Anterior cingulate cortex (tissue), 58 donors: ENCODE measurements around the gene RETREG3.
A peak's percentile ranks its signal among the peaks of the same experiment; 100 is the strongest.
"Not testable (repeated sequence)": the region's sequence is repeated elsewhere in the genome, so short reads cannot be mapped to it uniquely, and the experiment has no call there.

Source experiments
- DNase-seq, 58 donors: peaks; one replicate each; lab custom pipeline; 2025; lab: John Stamatoyannopoulos, UW

The RETREG3 gene

DNA sequence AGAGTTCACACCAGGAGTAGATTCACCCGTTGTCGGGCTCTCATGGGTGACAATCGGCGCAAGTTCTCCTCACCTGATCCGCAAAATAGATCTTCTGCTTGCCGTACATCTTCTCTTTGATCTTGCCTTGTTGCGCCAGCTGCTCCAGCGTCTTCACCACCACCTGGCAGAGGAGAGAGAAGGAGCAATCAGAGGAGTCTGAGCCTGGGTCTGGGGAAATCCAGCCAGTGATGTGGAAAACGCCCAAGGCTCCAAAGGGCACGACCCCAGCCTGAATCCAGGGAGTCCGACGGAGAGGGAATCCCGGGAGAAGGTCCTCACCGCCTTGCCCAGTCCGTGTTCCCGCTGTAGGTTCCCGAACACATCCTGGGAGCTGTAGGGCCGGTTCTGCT lies 32.0 kb downstream of the RETREG3 start:
- no peak for DNase-seq

DNA sequence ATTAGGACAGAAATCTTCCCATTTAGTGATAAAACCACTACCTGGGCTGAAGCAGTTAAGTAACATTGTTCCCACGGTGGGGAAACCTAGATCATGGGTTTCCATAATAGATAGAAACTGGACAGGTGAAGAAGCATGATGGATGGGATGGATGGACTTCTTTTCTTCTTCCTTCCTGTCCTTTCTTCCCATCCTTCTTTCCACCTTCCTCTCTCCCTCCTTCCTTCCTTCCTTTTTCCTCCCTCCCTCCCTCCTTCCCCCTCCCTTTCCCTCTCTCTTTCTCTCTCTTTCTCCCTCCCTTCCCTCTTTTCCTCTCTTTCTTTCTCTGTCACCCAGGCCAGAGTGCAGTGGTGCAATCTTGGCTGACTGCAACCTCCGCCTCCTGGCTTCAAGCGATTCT lies 34.7 kb downstream of the RETREG3 start:
- DNase-seq = no peak

DNA sequence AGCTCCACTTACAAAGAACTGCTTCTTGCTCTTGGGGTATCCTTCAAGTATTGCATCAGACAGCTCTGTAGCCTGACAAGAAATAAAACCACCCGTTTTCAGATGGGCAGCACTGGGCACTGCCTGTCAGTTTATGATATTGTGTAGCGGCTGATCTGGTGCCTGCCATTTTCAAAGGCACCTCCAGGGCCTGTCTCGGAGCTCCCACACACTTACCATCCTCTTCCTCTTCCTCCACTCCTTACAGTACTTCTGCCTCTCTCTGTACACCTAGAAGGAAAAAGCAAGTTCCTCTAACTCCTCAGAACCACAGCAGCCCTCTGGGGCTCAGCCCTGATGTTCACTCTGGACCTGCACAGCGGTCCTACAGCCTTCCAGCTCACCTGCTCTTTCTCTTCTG lies 36.1 kb downstream of the RETREG3 start:
- DNase-seq = no peak

DNA sequence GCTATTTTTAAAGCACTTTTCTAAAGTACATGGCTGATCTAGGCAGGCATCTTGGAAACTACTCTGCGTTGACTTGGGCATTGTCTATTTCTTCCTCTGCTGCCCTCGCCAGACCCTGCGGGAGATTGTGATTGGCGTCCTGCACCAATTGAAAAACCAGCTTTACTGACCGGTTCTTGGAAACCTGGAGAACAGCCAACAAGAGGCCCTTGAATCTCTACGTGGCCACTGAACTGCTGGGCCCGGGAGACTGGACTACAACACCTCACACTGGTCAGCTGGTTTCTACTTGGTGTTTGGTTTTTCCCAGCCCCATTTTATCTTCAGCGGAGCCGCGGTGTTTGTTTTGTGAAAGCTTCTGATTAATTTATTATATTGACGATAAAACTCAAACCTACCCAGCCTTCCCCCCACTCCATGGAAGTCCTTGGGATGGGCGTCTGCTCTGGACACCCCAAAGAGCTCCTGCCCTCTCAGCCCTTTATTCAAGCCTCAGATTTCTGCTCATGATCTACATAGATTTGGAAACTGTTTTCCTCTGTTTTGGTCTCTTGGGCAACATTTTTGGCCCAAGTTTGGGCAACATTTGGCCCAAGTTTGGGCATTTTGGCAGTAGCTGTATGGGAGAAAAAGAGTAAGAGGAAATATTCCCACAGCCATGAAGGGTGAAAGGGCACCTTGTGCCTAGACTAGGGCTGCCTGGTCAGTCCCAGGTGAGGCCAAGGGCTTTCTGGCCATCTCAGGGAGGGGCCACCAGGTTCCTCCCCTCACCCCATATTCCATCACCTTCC lies 37.5 kb downstream of the RETREG3 start:
- DNase-seq = no peak

DNA sequence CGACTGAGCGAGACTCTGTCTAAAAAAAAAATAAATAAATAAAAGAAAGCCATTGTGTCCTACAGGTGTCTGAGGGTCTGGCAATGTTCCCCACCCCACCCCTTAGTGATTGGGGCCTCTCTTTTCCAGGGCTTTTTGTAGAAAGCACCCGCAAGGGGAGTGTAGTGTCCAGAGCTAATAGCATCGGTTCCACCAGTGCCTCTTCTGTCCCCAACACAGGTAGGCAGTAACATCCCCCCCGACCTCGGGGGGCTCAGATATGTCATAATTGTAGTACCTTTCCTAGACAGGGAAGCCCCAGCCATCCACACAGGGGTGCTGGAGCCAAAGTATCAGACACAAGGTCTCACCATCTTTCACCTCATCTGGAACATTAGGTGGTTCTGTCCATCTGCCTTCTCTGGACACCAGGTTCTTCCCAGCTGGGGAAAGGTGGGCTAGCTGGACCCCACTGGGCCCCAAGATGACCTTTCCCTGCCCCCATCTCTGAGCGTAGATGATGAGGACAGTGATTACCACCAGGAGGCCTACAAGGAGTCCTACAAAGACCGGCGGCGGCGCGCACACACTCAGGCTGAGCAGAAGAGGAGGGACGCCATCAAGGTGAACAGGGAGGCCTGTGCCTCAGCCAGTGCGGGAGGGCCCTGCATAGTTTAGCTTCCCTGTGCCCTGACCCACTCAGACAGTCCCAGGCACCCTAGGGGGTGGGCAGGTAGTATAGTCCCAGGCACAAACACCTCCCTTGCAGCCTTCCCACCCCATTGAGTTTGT lies 40.6 kb downstream of the RETREG3 start:
- no peak for DNase-seq

DNA sequence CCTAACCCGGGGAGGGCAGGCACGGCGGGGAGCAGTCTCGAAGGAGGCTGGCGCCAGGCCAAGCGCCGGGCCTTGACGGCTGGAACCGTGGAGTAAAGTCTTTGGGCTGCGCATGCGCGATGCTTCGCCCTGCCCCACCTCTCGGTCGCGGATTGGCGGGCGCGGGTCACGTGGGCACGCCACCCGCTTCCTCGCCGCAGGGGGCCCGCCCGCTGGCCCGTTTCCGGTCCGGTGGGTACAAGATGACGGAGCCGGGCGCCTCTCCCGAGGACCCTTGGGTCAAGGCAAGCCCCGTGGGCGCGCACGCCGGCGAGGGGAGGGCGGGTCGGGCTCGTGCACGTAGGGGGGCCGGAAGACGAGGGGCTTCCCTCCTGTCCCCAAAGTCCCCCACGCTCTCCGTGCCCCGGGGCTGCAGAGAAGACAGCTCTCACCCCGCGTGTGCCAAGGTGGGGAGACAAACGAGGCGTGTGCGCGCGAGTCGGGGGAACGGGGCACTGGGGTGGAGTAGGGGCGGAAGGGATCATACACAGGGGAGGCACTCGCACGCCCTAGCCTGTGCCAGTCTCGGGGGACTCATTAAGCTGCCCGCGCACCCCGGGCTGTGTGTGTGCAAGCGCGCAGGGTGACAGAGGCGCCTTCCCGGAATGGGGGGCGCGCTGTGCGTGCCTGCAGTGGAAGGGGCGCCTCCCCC lies 42.1 kb downstream of the RETREG3 start, which contains the start of gene MLX:
TSS of gene MLX (plus strand) at position 218 of the 691 bp plus-strand sequence. CDS start at position 243, 25 bp downstream.
- peak; percentile 40 to 97 (median 88) for DNase-seq

DNA sequence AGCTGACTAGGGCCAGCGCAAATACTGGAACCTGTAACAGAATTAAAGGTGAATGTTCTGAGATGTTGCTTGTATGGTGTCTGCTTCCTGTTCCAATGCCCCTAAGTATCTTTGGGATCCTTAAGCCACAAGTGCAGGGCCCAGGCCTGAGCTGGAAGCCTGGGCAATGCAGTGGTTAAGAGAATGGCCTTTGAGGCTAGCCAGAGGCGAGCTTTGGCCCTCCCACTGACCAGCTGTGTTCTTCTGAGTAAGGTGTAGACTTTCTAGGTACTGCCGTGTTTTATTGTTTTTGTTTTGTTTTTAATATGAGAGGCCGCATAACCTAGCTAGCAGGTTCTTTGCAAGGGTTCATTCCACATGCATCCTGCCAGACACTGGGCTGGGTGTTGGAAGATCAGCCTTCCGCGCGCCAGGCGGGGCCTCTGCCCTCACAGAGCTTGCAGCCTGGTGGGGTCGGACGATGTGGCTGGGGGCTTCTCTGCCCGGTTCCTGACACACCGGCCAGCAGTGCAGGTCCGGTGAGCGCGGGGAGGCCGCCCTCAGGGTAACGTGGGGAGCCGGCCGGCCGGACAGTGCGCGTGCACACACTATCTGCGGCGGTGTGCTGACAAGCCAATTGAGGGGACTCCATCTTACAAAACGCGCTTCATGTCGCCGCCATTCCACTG lies 42.8 kb downstream of the RETREG3 start:
- DNase-seq = peak in 1 of 58 donors; percentile 55

DNA sequence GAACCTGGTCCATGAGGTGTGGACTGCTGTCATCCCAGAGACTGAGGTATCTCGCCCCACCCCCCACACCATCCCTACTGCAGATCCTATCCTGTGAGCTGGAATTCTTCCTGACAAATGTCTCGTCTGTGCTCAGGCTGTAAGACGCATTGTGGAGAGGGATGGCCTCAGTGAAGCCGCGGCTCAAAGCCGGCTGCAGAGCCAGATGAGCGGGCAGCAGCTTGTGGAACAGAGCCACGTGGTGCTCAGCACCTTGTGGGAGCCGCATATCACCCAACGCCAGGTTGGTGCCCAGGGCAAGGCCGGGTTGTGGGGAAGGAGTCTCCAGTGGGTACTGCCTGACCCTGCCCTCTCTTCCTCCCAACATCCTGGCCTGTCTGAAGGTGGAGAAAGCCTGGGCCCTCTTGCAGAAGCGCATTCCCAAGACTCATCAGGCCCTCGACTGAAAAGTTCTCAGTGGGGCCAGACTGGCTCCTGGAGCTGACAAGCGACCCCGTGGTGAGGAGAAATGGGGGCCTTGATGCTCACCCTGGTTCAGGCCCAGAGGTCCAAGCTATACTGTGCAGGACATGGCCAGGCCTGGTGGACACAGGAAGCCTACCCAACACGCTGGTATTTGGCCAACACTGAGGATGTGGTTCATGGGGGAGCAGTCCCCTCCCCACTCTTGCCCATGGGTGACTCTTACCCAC lies 43.5 kb downstream of the RETREG3 start:
- no peak for DNase-seq

DNA sequence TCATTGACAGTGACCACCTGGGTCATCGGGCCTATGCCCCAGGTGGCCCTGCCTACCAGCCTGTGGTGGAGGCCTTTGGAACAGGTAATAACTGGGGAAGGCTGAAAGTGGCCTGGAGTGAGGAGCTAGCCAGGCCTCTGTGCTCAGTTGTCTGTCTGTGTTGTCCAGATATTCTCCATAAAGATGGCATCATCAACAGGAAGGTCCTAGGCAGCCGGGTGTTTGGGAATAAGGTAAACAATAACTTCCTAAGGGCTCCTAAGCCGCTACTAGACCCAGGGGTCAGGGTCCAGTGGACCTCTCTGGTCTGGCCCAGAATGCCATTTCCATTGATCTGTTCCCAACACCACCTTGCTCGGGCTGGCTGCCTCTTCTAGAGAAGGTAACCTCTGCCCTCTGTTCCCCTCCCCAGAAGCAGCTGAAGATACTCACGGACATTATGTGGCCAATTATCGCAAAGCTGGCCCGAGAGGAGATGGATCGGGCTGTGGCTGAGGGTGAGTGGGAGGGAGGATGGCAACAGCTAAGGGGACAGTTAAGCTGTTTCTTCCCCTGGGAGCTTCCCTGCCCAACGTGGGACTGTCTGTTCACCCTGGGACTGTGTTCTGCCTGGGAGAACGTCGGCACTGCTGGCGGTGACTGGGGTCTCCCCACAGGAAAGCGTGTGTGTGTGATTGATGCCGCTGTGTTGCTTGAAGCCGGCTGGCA lies 44.2 kb downstream of the RETREG3 start:
- no peak for DNase-seq

DNA sequence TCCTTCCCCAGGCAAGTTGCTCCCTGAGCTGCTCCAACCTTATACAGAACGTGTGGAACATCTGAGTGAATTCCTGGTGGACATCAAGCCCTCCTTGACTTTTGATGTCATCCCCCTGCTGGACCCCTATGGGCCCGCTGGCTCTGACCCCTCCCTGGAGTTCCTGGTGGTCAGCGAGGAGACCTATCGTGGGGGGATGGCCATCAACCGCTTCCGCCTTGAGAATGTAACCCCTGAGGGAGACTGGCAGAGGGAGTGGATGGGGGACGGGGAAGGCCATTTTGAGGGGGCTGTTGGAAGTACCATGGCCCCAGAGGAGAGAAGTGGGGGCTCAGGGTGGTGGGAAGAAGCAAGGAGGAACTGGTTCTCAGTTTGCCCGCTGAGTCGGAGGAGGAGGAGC lies 45.2 kb downstream of the RETREG3 start:
- DNase-seq = no peak

DNA sequence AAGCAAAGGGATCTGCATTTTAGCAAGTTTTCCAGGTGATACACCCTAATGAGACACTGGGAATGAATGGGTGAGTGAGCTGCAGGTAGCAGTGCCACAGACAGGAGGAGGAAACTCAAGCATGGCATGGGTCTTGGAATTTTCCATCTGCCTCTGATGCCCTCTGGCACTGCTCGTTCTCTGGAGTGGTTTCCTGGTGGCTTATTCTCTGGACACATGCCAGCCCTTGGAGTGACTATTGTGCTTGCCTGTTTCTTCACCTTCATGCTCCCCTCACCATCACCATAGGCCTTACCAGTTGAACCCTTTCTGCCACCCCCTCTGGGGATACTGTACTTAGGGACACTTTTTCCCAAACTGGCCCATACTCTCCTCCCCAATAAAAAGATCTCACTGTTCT lies 45.6 kb downstream of the RETREG3 start:
- no peak for DNase-seq

DNA sequence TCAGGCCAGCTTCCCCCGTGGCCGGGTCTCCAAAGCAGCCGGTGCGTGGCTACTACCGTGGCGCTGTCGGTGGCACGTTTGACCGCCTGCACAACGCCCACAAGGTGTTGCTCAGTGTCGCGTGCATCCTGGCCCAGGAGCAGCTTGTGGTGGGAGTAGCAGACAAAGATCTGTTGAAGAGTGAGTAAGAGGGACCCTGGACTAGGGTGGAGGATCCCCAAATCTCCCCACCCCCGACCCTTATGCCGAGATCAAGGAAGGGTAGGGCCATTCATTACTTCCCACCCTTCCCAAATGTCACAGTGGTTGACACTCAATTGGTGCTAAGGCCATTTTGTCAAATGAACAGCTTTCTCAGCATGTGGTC lies 46.0 kb downstream of the RETREG3 start:
- no peak for DNase-seq

DNA sequence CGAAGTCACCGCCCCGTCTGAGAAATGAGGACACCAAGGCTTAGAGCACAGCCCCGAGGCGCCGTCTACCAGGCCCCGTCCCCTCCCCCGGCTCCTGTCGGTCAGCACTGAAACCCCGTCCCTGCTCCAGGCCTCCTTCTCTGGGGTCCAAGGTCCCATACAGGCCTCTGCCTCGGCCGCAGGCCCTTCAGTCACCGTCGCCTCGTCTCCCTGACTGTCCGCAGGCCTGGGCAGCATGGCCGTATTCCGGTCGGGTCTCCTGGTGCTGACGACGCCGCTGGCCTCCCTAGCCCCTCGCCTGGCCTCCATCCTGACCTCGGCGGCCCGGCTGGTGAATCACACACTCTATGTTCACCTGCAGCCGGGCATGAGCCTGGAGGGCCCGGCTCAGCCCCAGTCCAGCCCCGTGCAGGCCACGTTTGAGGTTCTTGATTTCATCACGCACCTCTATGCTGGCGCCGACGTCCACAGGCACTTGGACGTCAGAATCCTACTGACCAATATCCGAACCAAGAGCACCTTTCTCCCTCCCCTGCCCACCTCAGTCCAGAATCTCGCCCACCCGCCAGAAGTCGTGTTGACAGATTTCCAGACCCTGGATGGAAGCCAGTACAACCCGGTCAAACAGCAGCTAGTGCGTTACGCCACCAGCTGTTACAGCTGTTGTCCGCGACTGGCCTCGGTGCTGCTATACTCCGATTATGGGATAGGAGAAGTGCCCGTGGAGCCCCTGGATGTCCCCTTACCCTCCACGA lies 46.6 kb downstream of the RETREG3 start:
- DNase-seq = peak in 3 of 58 donors; percentile 48 to 69 (median 57)

DNA sequence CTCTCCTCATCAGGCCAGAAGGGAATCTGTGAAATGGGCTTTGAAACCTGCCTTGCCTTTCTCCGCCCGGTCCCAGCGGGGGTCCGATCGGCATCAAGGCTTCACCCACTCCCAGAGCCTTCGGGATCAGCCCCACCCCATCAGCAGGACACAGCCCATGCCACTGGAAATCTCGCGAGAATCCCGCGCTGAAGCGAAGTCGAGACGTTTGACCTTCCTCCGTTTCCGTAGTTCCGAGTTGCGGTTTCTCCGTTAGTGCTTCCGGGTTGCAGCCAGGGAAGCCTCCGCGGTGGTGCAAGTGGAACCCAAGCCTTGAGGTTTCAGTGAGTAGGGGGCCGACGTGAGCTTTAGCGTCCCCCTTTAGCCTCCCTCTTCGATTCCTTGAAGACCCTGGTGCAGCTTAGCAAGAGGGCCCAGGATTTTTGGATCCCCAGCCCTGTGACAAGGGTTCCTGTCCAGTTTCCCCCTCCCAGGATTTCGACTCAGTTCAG lies 47.2 kb downstream of the RETREG3 start, which contains the start of gene COASY:
TSS of gene COASY (plus strand) at position 252 of the 491 bp plus-strand sequence. CDS start 475 bp downstream, outside the sequence.
- DNase-seq = peak; percentile 33 to 96 (median 89)

DNA sequence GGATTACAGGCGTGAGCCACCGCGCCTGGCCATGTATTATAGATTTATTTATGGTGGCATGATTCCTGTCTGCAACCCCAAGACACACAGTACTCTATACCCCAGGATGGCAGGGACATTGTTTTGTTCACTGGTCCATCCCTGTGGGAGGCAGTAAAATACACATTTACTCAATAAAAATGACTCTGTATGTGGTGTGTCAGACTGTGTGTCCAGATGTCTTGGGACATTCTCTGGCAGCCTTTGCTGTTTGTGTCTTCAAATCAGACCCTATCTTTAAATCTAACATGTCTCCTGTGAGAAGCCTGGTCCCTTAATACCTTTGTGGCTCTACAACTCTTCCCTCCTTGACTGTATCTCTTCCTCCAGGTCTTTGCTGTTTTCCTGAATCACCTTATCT lies 48.9 kb downstream of the RETREG3 start:
- no peak for DNase-seq

DNA sequence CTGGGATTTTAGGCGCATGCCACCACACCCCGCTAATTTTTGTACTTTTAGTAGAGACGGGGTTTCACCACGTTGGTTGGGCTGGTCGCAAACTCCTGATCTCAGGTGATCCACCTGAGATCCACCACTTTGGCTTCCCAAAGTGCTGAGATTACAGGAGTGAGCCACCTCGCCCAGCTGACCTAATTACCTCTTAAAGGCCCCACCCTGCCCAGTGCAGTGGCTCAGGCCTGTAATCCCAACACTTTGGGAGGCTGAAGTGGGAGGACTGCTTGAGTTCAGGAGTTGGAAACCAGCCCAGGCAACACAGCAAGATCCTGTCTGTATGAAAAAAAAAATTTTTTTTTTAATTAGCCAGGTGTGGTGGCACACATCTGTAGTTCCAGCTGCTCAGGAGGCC lies 50.1 kb downstream of the RETREG3 start:
- DNase-seq = no peak

DNA sequence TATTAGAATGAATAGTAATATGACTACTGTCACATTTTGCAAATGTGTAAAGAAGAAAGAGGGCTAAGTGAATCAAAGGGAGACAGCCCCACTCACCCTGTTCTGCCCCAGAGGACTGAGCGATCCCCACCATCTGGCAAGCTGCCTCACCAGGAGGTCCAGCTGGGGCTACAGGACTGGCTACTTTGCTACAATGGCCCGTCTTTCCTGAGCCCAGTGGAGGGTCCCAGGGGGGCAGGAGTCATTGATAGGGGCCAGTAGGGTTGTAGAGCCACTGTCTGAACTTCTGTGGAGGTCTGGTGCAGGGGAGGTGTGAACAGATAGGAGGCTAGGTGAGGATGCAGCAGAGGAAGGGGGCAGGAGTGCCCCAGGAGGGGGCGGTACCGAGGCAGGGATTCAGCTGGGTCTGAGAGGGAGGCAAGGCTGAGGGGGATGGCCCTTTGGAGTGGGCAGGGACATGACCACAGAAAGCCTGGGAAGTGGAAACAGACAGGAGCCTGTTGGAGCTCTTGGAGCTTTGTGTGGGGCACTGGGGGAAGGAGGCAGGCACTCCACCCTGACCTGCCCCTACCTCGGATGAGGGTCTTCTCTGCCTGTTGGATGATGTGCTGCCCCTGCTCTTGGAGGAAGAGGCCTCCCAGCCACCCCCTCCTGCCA lies 53.1 kb downstream of the RETREG3 start:
- DNase-seq = not testable (repeated sequence)

DNA sequence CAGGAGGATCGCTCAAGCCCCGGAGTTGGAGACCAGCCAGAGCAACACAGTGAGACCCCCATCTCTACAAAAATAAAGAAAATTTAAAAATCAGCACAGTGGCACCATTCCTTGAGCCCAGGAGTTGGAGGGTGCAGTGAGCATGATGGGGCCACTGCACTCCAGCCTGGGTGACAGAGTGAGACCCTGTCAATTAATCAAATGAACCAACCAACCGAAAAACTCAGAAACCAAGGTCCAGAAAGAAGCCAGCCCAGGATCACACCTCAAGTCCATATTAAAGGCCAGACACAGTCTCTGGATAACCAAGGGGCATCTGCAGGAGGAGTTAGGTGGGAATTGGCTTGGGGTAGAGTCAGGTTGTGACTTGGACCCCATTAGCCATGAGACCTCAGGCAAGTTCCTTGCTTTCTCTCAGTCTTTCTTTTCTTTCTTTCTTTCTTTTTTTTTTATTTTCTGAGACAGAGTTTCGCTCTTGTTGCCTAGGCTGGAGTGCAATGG lies 54.0 kb downstream of the RETREG3 start:
- no peak for DNase-seq
